ENCODE results near the gene CALCR.

DNA sequence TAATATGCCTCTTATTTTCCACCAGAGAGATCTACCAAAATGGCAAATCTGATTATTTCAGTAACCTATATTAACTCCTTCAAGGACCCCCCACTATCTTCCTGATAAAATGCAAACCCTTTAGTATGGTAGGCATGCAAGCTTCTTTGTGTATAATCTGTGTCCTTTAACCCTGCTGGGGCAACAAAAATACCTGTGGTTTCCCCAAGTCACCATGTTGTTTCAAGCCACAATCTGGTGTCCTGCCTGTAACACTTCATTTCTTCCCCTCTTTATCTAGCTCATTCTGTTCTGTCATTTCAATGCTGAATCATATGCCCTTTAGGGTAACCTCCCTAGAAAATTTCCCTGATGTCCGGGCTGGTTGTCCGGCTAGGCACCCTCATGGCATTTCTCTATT is 5.3 kb downstream of the CALCR start:
- TF ChIP-seq GATA2 (IDR thresholded peaks at IDR 0.05; ENCODE audit: low read depth, low read length) (no peak), GATA3 (IDR thresholded peaks at IDR 0.05; ENCODE audit: low read depth, low read length) (no peak)
